ENCODE data around the gene SLC17A9. TPM values are rescaled to one million over a fixed set of nuclear protein-coding genes. Genes with fewer than 3 reads are reported as not detected.
A peak's percentile ranks its signal among the peaks of the same experiment; 100 is the strongest.

SLC17A9 gene
- total and polyA plus RNA-seq, 10 donors = 18.8 to 95.3 (median 34.2) TPM

GRCh38 chr20:62914436-62914835, 38.1 kb upstream of the SLC17A9 start:
- H3K27me3 ChIP-seq (replicated peaks in 1 of 7) = no peaks in the 10 kb centered on the region
- H3K27ac ChIP-seq = no peak overlapping the region
- intact Hi-C loops (cut with DNase I; ENCODE audit: low total_unique reads) = no loop called here
- 82 to 92% (median 87%) methylated on average over 9 of the region's 9 CpGs for WGBS, 5 donors
- peaks cover 4 to 50% (median 44%) of the 10 kb centered on the region in 6 donors for H3K36me3 ChIP-seq
- no peak for DNase-seq
- TF ChIP-seq POLR2AphosphoS5 (IDR thresholded peaks at IDR 0.05) (no peak), POLR2A (IDR thresholded peaks at IDR 0.05) (no peak)
- TF ChIP-seq, protein P1, sequence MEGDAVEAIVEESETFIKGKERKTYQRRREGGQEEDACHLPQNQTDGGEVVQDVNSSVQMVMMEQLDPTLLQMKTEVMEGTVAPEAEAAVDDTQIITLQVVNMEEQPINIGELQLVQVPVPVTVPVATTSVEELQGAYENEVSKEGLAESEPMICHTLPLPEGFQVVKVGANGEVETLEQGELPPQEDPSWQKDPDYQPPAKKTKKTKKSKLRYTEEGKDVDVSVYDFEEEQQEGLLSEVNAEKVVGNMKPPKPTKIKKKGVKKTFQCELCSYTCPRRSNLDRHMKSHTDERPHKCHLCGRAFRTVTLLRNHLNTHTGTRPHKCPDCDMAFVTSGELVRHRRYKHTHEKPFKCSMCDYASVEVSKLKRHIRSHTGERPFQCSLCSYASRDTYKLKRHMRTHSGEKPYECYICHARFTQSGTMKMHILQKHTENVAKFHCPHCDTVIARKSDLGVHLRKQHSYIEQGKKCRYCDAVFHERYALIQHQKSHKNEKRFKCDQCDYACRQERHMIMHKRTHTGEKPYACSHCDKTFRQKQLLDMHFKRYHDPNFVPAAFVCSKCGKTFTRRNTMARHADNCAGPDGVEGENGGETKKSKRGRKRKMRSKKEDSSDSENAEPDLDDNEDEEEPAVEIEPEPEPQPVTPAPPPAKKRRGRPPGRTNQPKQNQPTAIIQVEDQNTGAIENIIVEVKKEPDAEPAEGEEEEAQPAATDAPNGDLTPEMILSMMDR (IDR thresholded peaks at IDR 0.05 in 8 of 11, conservative IDR thresholded peaks at IDR 0.05 in 3 of 11) = no peak
- H3K9me3 ChIP-seq = no peaks in the 10 kb centered on the region
- H3K4me3 ChIP-seq = no peak overlapping the region
- H3K4me1 ChIP-seq = peaks cover 56 to 92% (median 73%) of the 10 kb centered on the region in 6 donors

DNA sequence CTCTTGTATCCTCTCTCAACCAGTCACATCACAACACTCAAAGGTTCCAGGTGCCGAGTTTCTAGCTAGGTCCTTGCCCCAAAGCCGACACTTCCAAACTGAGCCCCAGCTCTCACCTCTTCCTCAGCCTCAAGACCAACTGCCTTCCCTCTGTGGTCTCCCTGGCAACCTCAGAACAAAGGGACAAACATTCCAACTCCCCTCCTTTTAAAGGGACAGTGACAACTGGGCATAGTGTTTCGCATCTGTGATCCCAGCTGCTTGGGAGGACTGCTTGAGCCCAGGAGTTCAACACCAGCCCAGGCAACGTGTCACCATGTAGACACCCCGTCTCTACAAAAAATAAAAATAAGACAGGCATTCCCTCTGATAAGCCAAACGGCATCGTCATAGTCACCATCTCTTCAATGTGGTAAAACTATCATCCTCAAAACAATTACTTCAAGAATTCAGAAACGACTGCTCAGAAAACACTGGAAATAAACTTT, 37.5 kb upstream of the SLC17A9 start:
- 43 to 58% (median 54%) methylated on average over 8 of the region's 8 CpGs for WGBS, 5 donors
- peaks cover 62 to 93% (median 79%) of the 10 kb centered on the region in 6 donors for H3K4me1 ChIP-seq
- H3K36me3 ChIP-seq = peaks cover 4 to 45% (median 39%) of the 10 kb centered on the region in 6 donors
- no peaks in the 10 kb centered on the region for H3K27me3 ChIP-seq (replicated peaks in 1 of 7)
- H3K27ac ChIP-seq = peak overlapping the region in 1 of 8 donors; percentile 18
- DNase-seq = no peak
- H3K4me3 ChIP-seq = peak overlapping the region in 2 of 8 donors; percentile 1 to 18
- intact Hi-C loops (cut with DNase I; ENCODE audit: low total_unique reads) = no loop called here
- TF ChIP-seq, protein P1 (IDR thresholded peaks at IDR 0.05 in 8 of 11, conservative IDR thresholded peaks at IDR 0.05 in 3 of 11) = no peak
- TF ChIP-seq POLR2AphosphoS5 (IDR thresholded peaks at IDR 0.05) (no peak), POLR2A (IDR thresholded peaks at IDR 0.05) (no peak)
- no peaks in the 10 kb centered on the region for H3K9me3 ChIP-seq

GRCh38 chr20:62916703-62917476, 35.6 kb upstream of the SLC17A9 start:
- intact Hi-C loops (cut with DNase I; ENCODE audit: low total_unique reads) = no loop called here
- TF ChIP-seq, protein P1 (IDR thresholded peaks at IDR 0.05 in 8 of 11, conservative IDR thresholded peaks at IDR 0.05 in 3 of 11) = no peak
- TF ChIP-seq POLR2AphosphoS5 (IDR thresholded peaks at IDR 0.05) (no peak), POLR2A (IDR thresholded peaks at IDR 0.05) (no peak)
- no peak for DNase-seq
- Histone ChIP-seq H3K36me3 (peaks cover 0 to 26% (median 20%) of the 10 kb centered on the region in 6 donors), H3K4me1 (peaks cover 78 to 100% (median 95%) of the 10 kb centered on the region in 6 donors), H3K9me3 (no peaks in the 10 kb centered on the region), H3K27ac (peak overlapping the region in 1 of 8 donors; percentile 5), H3K4me3 (no peak overlapping the region), H3K27me3 (replicated peaks in 1 of 7) (no peaks in the 10 kb centered on the region)
- whole genome bisulfite sequencing, 5 donors = 78 to 87% (median 82%) methylated on average over 10 of the region's 10 CpGs

GRCh38 chr20:62917720-62918119, 34.8 kb upstream of the SLC17A9 start:
- DNase-seq = no peak
- intact Hi-C loops (cut with DNase I; ENCODE audit: low total_unique reads) = no loop called here
- H3K4me3 ChIP-seq = peak overlapping the region in 1 of 8 donors; percentile 48
- TF ChIP-seq, protein P1 (IDR thresholded peaks at IDR 0.05 in 8 of 11, conservative IDR thresholded peaks at IDR 0.05 in 3 of 11) = no peak
- TF ChIP-seq POLR2A (IDR thresholded peaks at IDR 0.05) (no peak), POLR2AphosphoS5 (IDR thresholded peaks at IDR 0.05) (no peak)
- 46 to 75% (median 56%) methylated on average over 3 of the region's 3 CpGs for WGBS, 5 donors
- H3K27ac ChIP-seq = peak overlapping the region in 2 of 8 donors; percentile 63 to 77
- H3K4me1 ChIP-seq = peaks cover 82 to 100% (median 100%) of the 10 kb centered on the region in 6 donors
- peaks cover 0 to 18% (median 12%) of the 10 kb centered on the region in 6 donors for H3K36me3 ChIP-seq
- H3K27me3 ChIP-seq (replicated peaks in 1 of 7) = no peaks in the 10 kb centered on the region
- no peaks in the 10 kb centered on the region for H3K9me3 ChIP-seq

Measured in spleen (tissue), 11 donors.